Measurements from ENCODE around the gene PRR19. TPM values are rescaled to one million over a fixed set of nuclear protein-coding genes. Genes with fewer than 3 reads are reported as not detected.
"Not testable (repeated sequence)": the region's sequence is repeated elsewhere in the genome, so short reads cannot be mapped to it uniquely, and the experiment has no call there.

PRR19 gene
- total RNA-seq, 1 experiment from 2014 or later: 2.1 TPM

DNA sequence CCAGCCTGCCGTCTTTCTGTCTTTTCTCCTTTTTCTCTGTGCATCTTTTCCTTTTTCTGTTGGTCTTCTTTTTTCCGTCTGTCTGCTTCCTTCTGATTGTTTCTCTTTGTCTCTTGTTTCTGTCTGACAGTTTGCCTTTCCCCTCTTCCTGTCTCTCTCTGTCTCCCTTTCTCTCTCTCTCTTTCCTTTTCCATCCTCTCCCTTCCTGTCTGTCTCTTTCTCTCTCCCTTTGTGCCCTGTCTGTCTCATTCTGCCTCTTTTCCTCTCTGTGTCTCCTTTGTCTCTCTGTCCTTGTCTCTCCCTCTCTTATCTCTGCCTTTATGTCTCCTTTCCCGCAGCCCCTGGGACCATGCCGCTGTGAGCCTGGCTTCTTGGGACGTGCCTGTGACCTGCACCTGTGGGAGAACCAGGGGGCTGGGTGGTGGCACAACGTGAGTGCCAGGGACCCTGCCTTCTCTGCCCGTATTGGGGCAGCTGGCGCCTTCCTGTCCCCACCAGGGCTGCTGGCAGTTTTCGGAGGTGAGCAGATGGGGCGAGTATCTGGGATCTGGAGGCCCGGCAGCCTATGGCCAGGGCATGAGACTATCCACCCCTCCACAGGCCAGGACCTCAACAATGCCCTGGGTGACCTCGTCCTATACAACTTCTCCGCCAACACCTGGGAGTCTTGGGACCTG is 32.9 kb downstream of the PRR19 start:
- DNase-seq (ENCODE audit: low spot score): peak; percentile 77
- in situ Hi-C loops (cut with HindIII; ENCODE audit: low sequenced_read_pairs): no loop called here

DNA sequence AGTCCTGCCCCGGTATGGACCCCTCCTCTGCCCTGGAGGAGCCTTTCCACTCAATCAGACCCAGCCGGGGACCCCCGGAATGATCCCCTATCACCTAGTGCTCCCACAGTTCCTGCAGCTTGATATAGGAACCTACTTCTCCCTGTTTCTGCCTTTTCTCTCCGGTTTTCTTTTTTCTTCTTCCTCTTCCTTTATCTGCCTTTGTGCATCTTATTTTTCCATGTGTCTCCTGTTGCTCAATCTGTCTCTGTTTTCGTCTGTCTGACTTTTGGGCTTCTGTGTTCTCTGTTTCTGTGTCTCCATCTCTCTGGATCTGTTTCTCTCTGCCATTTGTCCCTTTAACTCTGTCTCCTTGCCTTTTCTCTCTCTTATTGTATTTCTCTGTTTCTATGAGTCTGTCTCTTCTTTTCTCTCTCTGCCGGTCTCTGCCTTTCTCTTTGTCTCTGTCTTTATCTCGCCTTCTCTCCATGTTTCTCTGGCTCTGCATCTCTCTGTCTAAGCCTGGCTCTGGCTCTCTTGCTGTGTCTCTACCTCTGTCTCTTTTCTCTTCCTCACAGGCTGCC is 33.5 kb downstream of the PRR19 start:
- DNase-seq (ENCODE audit: low spot score): no peak
- in situ Hi-C loops (cut with HindIII; ENCODE audit: low sequenced_read_pairs): no loop called here

DNA sequence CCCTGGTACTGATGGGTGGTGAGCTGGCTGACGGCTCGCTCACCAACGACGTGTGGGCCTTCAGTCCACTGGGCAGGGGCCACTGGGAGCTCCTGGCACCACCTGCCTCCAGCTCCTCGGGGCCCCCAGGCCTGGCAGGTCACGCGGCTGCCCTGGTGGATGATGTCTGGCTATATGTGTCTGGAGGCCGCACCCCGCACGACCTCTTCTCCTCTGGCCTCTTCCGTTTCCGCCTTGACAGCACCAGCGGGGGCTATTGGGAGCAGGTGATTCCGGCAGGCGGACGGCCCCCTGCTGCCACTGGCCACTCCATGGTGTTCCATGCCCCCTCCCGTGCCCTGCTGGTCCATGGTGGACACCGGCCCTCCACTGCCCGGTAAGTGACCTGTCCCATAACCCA is 34.0 kb downstream of the PRR19 start:
- DNase-seq (ENCODE audit: low spot score): no peak
- in situ Hi-C loops (cut with HindIII; ENCODE audit: low sequenced_read_pairs): no loop called here

DNA sequence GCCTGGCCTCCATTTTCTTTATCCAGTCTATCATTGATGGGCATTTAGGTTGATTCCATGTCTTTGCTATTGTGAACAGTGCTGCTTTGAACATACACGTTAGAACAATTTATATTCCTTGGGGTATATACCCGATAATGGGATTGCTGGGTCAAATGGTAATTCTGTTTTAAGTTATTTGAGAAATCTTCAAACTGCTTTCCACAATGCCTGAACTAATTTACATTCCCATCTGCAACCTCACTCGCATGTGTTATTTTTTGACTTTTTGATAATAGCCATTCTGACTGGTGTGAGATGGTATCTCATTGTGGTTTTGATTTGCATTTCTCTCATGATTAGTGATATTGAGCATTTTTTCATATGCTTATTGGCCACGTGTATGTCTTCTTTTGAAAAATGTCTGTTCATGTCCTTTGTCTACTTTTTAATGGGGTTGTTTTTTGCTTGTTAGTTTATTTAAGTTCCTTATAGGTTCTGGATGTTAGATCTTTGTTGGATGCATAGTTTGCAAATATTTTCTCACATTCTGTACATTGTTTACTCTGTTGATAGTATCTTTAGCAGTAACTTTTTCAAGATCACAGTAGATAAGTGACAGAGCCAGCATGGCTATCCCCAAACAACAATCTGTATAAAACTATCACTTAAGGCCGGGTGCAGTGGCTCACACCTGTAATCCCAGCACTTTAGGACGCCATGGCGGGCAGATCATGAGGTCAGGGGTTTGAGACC is 37.4 kb downstream of the PRR19 start:
- DNase-seq (ENCODE audit: low spot score); in situ Hi-C loops (cut with HindIII; ENCODE audit: low sequenced_read_pairs): not testable (repeated sequence)

DNA sequence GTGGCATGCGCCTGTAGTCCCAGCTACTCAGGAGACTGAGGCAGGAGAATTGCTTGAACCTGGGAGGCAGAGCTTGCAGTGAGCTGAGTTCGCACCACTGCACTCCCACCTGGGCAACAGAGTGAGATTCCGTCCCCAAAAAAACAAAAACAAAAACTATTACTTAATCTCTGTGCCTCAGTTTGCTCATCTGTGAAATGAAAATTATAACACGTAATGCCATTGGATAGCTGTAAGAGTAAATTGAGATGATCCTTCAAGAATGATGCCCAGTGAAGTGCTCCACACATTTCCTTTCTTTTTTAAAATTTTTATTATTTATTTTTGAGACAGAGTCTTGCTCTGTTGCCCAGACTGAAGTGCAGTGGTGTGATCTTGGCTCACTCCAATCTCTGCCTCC is 38.0 kb downstream of the PRR19 start:
- DNase-seq (ENCODE audit: low spot score); in situ Hi-C loops (cut with HindIII; ENCODE audit: low sequenced_read_pairs): not testable (repeated sequence)

GRCh38 chr19:42343344-42344110 is 41.6 kb downstream of the PRR19 start:
- in situ Hi-C loops (cut with HindIII; ENCODE audit: low sequenced_read_pairs): no loop called here
- DNase-seq (ENCODE audit: low spot score): no peak

DNA sequence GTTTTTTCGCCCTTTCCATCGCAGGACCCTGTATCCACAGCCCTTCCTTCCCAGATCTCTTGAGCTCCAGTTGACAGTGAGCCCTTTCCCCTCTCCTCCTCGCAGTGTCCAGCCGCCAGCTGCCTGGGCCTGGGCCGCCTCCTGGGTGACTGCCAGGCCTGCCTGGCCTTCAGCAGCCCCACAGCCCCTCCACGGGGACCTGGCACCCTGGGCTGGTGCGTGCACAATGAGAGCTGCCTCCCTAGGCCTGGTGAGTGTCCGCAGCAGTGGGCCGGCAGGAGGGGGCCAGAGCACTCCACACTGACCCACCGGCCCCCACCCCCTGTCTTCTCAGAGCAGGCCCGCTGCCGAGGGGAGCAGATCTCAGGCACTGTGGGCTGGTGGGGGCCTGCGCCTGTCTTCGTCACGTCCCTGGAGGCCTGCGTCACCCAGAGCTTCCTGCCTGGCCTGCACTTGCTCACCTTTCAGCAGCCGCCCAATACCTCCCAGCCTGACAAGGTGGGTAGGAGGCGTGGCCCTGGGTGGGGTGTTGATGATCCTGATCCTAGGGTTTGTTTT is 42.5 kb downstream of the PRR19 start:
- in situ Hi-C loops (cut with HindIII; ENCODE audit: low sequenced_read_pairs): no loop called here
- no peak for DNase-seq (ENCODE audit: low spot score)

GRCh38 chr19:42345191-42345812 is 43.4 kb downstream of the PRR19 start:
- in situ Hi-C loops (cut with HindIII; ENCODE audit: low sequenced_read_pairs): no loop called here
- no peak for DNase-seq (ENCODE audit: low spot score)

DNA sequence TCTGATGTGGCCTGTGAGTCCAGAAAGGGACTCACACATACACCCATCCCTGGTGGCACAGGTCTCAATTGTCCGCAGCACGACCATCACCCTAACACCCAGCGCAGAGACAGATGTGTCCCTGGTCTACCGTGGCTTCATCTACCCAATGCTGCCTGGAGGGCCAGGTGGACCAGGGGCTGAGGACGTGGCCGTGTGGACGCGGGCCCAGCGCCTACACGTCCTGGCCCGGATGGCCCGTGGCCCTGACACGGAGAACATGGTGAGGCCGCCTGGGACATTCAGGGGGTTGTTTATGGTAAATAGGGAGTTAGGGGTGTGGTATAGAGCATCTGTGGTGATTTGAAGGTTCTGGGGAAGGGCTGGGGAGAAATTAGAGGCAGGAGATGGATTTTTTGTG is 46.3 kb downstream of the PRR19 start:
- no peak for DNase-seq (ENCODE audit: low spot score)
- in situ Hi-C loops (cut with HindIII; ENCODE audit: low sequenced_read_pairs): no loop called here

DNA sequence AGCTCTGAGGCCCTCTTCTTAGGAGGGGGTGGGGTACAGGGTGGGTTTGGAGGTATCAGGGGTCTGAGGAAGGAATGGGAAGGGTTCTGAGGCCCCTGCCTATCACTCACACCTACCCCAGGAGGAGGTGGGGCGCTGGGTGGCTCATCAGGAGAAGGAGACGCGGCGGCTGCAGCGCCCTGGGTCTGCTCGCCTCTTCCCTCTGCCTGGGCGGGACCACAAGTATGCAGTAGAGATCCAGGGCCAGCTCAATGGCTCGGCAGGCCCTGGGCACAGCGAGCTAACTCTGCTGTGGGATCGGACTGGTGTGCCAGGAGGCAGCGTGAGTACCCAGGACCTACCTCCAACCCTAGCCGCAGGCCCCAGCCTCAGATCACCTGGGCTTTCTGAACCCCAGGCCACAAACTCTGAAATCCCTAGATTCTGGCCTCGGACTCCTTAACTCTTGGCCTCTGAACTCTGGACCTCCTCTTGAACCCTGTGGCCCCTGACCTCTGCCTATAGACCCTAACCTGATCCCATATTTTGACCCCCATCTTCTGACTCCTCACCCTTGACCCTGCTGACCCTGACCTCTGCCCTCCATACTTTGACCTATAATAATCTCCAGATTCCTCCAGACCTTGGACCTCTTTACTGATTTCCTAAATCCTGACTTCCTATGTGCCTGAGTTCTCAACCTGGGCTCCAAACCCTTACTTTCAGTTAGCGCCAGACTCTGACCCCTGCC is 47.6 kb downstream of the PRR19 start:
- no peak for DNase-seq (ENCODE audit: low spot score)
- in situ Hi-C loops (cut with HindIII; ENCODE audit: low sequenced_read_pairs): no loop called here

GRCh38 chr19:42350417-42350816 is 48.5 kb downstream of the PRR19 start:
- in situ Hi-C loops (cut with HindIII; ENCODE audit: low sequenced_read_pairs): no loop called here

DNA sequence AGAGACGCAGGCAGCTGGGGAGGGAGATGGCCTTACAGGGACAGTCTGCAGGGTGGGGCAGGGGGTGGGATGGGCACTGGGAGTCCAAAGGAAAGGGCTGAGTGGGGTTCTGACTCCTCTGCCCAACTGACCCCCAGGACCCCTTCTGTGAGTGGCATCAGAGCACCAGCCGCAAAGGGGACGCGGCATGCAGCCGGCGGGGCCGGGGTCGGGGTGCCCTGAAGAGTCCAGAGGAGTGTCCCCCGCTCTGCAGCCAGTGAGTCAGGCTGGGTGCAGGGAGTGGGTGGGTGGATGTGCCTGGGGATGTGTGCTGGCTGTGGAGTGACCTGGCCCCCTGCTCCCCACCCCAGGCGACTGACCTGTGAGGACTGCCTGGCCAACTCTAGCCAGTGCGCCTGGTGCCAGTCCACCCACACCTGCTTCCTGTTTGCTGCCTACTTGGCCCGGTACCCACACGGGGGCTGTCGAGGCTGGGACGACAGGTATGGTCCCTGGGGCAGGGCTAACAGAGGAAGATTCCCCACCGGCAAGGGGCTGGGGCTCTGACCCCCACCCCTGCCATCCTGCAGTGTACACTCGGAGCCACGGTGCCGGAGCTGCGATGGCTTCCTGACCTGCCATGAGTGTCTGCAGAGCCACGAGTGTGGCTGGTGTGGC is 49.3 kb downstream of the PRR19 start:
- no peak for DNase-seq (ENCODE audit: low spot score)
- in situ Hi-C loops (cut with HindIII; ENCODE audit: low sequenced_read_pairs): no loop called here

More at GRCh38 chr19:42350417-42350816, 48.5 kb downstream of the PRR19 start:
- DNase-seq (ENCODE audit: low spot score): no peak

DNA sequence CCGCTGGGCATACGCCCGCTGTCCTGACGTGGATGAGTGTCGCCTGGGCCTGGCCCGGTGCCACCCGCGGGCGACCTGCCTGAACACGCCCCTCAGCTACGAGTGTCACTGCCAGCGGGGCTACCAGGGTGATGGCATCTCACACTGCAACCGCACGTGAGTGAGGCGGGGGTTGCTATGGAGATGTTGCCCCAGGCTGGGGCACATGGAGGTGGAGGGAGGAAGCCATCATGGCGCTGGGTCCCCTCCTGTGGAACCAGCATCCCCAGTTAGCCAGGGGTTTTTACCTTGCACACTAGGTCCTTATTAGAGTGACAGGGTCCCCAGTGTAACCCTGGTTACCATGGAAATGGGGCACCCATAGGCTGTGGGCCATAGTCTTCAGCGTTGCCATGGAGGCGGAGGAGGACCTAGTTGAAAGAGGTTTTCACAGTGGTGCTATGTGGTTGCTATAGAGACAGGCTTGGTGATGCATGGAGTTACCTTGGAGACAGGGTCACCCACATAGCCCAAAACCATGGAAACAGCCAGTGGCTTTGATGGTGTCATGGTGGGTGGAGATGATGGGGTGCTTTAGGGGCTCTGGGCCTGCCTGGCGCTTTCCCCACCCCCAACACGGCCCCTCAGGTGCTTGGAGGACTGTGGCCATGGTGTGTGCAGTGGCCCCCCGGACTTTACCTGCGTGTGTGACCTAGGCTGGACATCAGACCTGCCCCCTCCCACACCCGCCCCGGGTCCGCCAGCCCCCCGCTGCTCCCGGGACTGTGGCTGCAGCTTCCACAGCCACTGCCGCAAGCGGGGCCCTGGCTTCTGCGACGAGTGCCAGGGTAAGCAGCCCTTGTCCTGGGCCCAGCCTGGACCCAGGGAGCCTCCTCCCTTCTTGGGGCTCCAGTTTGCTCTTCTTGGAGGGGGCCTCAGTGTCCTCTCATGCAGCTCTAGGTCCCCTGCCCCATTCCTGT is 50.6 kb downstream of the PRR19 start:
- DNase-seq (ENCODE audit: low spot score): peak; percentile 62

DNA sequence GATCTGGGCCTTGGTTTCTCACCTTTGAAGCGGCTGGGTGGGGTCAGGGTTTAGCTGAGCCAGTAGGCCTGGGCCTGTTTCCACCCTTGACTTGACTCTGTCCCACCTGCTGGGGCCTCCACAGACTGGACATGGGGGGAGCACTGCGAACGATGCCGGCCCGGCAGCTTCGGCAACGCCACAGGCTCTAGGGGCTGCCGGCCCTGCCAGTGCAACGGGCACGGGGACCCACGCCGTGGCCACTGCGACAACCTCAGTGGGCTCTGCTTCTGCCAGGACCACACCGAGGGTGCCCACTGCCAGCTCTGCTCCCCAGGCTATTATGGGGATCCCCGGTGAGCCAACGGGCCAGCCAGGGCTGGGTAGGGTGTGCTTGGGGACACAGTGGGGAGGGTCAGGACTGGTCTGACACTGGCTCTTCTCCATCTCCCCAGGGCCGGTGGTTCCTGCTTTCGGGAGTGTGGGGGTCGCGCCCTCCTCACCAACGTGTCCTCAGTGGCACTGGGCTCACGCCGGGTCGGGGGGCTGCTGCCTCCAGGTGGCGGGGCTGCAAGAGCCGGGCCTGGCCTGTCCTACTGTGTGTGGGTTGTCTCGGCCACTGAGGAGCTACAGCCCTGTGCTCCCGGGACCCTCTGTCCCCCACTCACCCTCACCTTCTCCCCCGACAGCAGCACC is 51.5 kb downstream of the PRR19 start:
- no peak for DNase-seq (ENCODE audit: low spot score)
- in situ Hi-C loops (cut with HindIII; ENCODE audit: low sequenced_read_pairs): no loop called here

More for the DNA sequence above, 50.6 kb downstream of the PRR19 start:
- in situ Hi-C loops (cut with HindIII; ENCODE audit: low sequenced_read_pairs): no loop called here

DNA sequence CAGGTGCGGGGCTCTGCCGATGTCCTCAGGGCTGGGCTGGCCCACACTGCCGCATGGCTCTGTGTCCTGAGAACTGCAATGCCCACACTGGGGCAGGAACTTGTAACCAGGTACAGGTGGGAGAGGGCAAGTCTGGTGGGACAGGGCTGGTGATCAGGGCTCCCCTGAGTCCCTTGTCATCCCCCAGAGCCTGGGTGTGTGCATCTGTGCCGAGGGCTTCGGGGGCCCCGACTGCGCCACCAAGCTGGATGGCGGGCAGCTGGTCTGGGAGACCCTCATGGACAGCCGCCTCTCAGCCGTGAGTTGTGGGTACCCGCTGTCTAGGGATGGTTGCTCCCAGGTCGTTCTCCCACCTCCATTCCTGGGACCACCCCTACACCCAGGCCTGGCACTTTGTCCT is 54.0 kb downstream of the PRR19 start:
- DNase-seq (ENCODE audit: low spot score): no peak
- in situ Hi-C loops (cut with HindIII; ENCODE audit: low sequenced_read_pairs): no loop called here

DNA sequence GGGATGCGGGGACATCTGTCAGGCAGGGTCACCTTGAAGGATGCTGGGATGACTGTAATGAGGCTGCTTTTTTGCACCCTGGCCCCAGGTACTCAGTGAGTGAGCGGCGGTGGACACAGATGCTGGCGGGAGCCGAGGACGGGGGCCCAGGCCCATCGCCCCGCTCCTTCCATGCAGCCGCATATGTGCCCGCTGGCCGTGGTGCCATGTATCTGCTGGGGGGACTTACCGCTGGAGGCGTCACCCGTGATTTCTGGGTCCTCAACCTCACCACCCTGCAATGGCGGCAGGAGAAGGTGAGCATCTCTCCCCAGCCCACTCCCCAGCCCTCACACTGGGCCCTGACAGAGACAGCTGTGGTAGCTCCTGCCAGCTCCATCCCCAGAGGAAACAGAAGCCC is 54.8 kb downstream of the PRR19 start:
- in situ Hi-C loops (cut with HindIII; ENCODE audit: low sequenced_read_pairs): no loop called here
- DNase-seq (ENCODE audit: low spot score): no peak

Measured in G401 (cell line).